ENCODE results near the gene SLC31A2. TPM values are rescaled to one million over a fixed set of nuclear protein-coding genes. Genes with fewer than 3 reads are reported as not detected.

SLC31A2 gene
- total RNA-seq, 1 experiment from 2014 or later, result 4.7 TPM

- no peaks in the 10 kb centered on the region for H3K36me3 ChIP-seq (ENCODE audit: control insufficient read depth in 1 of 2, insufficient read depth in 2 of 2, low read length in 2 of 2)
- H3K9ac ChIP-seq (ENCODE audit: low read length), result no peak overlapping the region
- no TSS peak for BruUV-seq (replicated peaks)
- no peaks in the 10 kb centered on the region for H3K4me1 ChIP-seq (ENCODE audit: control insufficient read depth in 1 of 2, insufficient read depth in 2 of 2, low read length in 2 of 2)
- no peak overlapping the region for H3K4me3 ChIP-seq (replicated peaks in 1 of 2; ENCODE audit: low read depth in 1 of 2, low read length in 2 of 2)
- no peaks in the 10 kb centered on the region for H3K9me3 ChIP-seq (ENCODE audit: control insufficient read depth in 1 of 2, insufficient read depth in 1 of 2, low read depth in 1 of 2, low read length in 2 of 2)
- ChIA-PET RAD21 (ENCODE audit: low non-redundant PET in 1 of 2, low total read pairs in 2 of 2, uncharacterized antibody in 2 of 2, unreplicated experiment in 2 of 2) (no interaction called here), CTCF (no interaction called here), POLR2A (no interaction called here)
- no peak for ATAC-seq
- DNase-seq (ENCODE audit: low read depth, low spot score), result no peak
- peaks cover 4% of the 10 kb centered on the region; the same call in 1 of the 2 replicates for H3K27me3 ChIP-seq (ENCODE audit: insufficient read depth, low read length)
- H2AFZ ChIP-seq (ENCODE audit: low read depth, low read length, poor library complexity, severe bottlenecking), result no peak overlapping the region
- H3K4me2 ChIP-seq (ENCODE audit: low read length), result no peak overlapping the region
- H3K79me2 ChIP-seq (ENCODE audit: insufficient read depth, low read length), result no peaks in the 10 kb centered on the region
- H3K9me2 ChIP-seq (ENCODE audit: insufficient read depth), result no peaks in the 10 kb centered on the region
- intact Hi-C loops (cut with micrococcal nuclease), result no loop called here
- TF ChIP-seq REST (IDR thresholded peaks at IDR 0.05; ENCODE audit: low read depth) (no peak), CEBPB (IDR thresholded peaks at IDR 0.05; ENCODE audit: low read depth) (no peak), SP1 (IDR thresholded peaks at IDR 0.05; ENCODE audit: low read depth) (no peak), SIN3A (IDR thresholded peaks at IDR 0.05; ENCODE audit: low read depth) (no peak), JUND (IDR thresholded peaks at IDR 0.05) (no peak)
- TF ChIP-seq, protein P1, sequence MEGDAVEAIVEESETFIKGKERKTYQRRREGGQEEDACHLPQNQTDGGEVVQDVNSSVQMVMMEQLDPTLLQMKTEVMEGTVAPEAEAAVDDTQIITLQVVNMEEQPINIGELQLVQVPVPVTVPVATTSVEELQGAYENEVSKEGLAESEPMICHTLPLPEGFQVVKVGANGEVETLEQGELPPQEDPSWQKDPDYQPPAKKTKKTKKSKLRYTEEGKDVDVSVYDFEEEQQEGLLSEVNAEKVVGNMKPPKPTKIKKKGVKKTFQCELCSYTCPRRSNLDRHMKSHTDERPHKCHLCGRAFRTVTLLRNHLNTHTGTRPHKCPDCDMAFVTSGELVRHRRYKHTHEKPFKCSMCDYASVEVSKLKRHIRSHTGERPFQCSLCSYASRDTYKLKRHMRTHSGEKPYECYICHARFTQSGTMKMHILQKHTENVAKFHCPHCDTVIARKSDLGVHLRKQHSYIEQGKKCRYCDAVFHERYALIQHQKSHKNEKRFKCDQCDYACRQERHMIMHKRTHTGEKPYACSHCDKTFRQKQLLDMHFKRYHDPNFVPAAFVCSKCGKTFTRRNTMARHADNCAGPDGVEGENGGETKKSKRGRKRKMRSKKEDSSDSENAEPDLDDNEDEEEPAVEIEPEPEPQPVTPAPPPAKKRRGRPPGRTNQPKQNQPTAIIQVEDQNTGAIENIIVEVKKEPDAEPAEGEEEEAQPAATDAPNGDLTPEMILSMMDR (IDR thresholded peaks at IDR 0.05 in 2 of 3, conservative IDR thresholded peaks at IDR 0.05 in 1 of 3; ENCODE audit: borderline replicate concordance in 1 of 3, insufficient read depth in 1 of 3, low read depth in 2 of 3, low read length in 2 of 3), result no peak
- TF ChIP-seq, protein P2, sequence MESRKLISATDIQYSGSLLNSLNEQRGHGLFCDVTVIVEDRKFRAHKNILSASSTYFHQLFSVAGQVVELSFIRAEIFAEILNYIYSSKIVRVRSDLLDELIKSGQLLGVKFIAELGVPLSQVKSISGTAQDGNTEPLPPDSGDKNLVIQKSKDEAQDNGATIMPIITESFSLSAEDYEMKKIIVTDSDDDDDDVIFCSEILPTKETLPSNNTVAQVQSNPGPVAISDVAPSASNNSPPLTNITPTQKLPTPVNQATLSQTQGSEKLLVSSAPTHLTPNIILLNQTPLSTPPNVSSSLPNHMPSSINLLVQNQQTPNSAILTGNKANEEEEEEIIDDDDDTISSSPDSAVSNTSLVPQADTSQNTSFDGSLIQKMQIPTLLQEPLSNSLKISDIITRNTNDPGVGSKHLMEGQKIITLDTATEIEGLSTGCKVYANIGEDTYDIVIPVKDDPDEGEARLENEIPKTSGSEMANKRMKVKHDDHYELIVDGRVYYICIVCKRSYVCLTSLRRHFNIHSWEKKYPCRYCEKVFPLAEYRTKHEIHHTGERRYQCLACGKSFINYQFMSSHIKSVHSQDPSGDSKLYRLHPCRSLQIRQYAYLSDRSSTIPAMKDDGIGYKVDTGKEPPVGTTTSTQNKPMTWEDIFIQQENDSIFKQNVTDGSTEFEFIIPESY (IDR thresholded peaks at IDR 0.05; ENCODE audit: extremely low read depth, insufficient replicate concordance, low read length), result no peak
- TF ChIP-seq, protein P3, sequence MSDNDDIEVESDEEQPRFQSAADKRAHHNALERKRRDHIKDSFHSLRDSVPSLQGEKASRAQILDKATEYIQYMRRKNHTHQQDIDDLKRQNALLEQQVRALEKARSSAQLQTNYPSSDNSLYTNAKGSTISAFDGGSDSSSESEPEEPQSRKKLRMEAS (IDR thresholded peaks at IDR 0.05), result no peak
- H3K27ac ChIP-seq (ENCODE audit: low read depth, low read length), result no peak overlapping the region
- no peaks in the 10 kb centered on the region for H4K20me1 ChIP-seq (ENCODE audit: insufficient read depth)
These were observed 25.3 kb upstream of the SLC31A2 start for GRCh38 chr9:113125386-113126035.
